Chondrocyte (in vitro differentiated cells): ENCODE results near the gene PHYH. TPM values are rescaled to one million over a fixed set of nuclear protein-coding genes. Genes with fewer than 3 reads are reported as not detected.

Experiments used
- DNase-seq: peaks from one replicate; pipeline ENCODE4 v3.0.0; 2021; ENCODE audit warnings: mixed read lengths, low spot score
- H3K27ac Mint-ChIP-seq: one replicate; pipeline ENCODE4 v1.8.0; 2021; ENCODE audit warnings: mild to moderate bottlenecking, moderate library complexity, mixed read lengths; ENCODE audit not compliant: unreplicated experiment
- H3K27me3 Mint-ChIP-seq: 2 replicates; pipeline ENCODE4 v1.8.0; 2021; ENCODE audit warnings: low read depth, mixed read lengths
- H3K36me3 Mint-ChIP-seq: 2 replicates; pipeline ENCODE4 v1.8.0; 2021; ENCODE audit warnings: low read depth, mixed read lengths
- H3K4me1 Mint-ChIP-seq: 2 replicates; pipeline ENCODE4 v1.8.0; 2021; ENCODE audit warnings: low read depth, mild to moderate bottlenecking, mixed read lengths
- H3K4me3 Mint-ChIP-seq: one replicate; pipeline ENCODE4 v1.8.0; 2021; ENCODE audit warnings: mild to moderate bottlenecking, moderate library complexity, mixed read lengths; ENCODE audit not compliant: unreplicated experiment
- H3K9me3 Mint-ChIP-seq: 2 replicates; pipeline ENCODE4 v1.8.0; 2021; ENCODE audit warnings: low read depth, mixed read lengths
- total RNA-seq: library from RNA; stranded (reverse); gene quantifications from 3 replicates; pipeline ENCODE4 v1.2.1, GENCODE V29; 2021
- TF ChIP-seq, protein P1 (sequence below): fragments of 200-600 bp; sonication (generic); IDR thresholded peaks from 2 replicates; pipeline ENCODE4 v1.5.0; 2021; ENCODE audit warnings: antibody characterized with exemption, mild to moderate bottlenecking, moderate library complexity

The PHYH gene
- total RNA-seq, 1 donor from 2014 or later: 24.9 TPM

DNA sequence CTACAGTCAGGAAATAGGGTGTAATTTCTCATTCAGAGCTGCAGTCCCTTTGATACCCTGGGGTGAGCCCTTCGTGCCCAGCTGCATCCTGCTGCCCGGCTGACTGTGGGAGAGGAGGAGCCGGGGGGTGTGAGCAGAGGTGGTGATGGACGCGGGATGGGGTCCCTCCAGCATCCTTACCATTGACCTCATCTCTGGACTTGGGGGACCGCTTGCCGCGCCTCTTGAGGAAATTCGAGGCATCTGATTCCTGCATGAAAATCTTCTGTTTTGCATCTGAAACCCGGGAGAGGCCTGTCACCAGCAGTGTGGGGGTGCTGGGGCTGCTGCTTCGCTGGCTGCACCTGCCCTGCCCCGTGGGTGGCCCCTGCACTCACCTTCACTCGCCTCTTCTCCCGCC is 66.5 kb downstream of the PHYH start:
- DNase-seq: no peak
- Mint-ChIP-seq H3K9me3 (no peaks in the 10 kb centered on the region), H3K27me3 (peaks cover 10% of the 10 kb centered on the region), H3K4me1 (no peaks in the 10 kb centered on the region), H3K36me3 (no peaks in the 10 kb centered on the region), H3K4me3 (no peak overlapping the region), H3K27ac (no peak overlapping the region)
- TF ChIP-seq, protein P1, sequence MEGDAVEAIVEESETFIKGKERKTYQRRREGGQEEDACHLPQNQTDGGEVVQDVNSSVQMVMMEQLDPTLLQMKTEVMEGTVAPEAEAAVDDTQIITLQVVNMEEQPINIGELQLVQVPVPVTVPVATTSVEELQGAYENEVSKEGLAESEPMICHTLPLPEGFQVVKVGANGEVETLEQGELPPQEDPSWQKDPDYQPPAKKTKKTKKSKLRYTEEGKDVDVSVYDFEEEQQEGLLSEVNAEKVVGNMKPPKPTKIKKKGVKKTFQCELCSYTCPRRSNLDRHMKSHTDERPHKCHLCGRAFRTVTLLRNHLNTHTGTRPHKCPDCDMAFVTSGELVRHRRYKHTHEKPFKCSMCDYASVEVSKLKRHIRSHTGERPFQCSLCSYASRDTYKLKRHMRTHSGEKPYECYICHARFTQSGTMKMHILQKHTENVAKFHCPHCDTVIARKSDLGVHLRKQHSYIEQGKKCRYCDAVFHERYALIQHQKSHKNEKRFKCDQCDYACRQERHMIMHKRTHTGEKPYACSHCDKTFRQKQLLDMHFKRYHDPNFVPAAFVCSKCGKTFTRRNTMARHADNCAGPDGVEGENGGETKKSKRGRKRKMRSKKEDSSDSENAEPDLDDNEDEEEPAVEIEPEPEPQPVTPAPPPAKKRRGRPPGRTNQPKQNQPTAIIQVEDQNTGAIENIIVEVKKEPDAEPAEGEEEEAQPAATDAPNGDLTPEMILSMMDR: no peak

DNA sequence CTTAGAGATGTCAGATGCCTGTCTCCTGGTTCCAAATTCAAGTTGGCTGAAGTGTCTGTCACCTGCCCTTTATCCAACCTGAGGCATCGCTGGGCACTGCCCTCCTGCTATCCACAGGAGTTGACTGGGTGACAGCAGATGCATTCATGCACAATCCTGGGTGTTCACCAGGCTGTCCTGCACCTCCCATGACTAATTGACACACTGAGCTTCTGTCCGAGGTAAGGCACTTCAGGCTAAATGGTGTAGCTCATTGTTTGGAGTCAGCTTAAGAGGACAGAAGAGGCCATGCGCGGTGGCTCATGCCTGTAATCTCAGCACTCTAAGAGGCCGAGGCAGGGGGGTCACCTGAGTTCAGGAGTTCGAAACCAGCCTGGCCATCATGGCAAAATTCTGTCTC is 68.1 kb downstream of the PHYH start:
- Mint-ChIP-seq H3K36me3 (no peaks in the 10 kb centered on the region), H3K27ac (no peak overlapping the region), H3K27me3 (peaks cover 5% of the 10 kb centered on the region), H3K4me3 (no peak overlapping the region), H3K9me3 (no peaks in the 10 kb centered on the region), H3K4me1 (peaks cover 4% of the 10 kb centered on the region)
- no peak for DNase-seq
- TF ChIP-seq, protein P1: no peak

DNA sequence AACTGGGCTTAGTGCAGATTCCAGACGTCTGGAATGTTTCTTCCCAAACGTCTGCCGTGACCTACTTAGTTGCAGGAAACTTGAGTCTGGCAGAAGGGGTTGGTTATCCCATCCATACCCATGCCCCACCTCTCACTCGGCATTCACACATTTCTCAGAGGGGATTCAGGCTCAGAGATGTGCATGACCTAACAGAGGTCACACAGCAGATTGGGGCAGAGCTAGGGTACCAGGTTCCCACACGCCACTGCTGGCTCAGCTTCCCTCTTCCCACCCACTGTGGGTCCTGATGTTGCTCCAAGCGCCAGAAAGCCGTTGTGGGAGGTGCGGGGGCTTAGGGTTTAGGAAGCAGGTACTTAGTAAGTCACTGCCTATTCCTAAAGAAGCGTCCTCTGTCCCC is 68.7 kb downstream of the PHYH start:
- Mint-ChIP-seq H3K27ac (no peak overlapping the region), H3K9me3 (no peaks in the 10 kb centered on the region), H3K27me3 (peaks cover 3% of the 10 kb centered on the region), H3K4me3 (no peak overlapping the region), H3K36me3 (no peaks in the 10 kb centered on the region), H3K4me1 (peaks cover 8% of the 10 kb centered on the region)
- DNase-seq: no peak
- TF ChIP-seq, protein P1: no peak

Other genes with a start within 250 kb of the PHYH start
- gene OPTN, start 199.9 kb downstream of the PHYH start, total RNA-seq: 80.9 to 151 TPM (median 150 TPM) in 3 replicates
- gene MCM10, start 138.5 kb downstream of the PHYH start, total RNA-seq: 2.2 to 13.9 TPM (median 3.7 TPM) in 3 replicates
- not detected in 3 replicates for gene UCMA, start 65.7 kb downstream of the PHYH start, total RNA-seq
- gene SEPHS1, start 48.2 kb upstream of the PHYH start, total RNA-seq: 48.4 to 52.9 TPM (median 48.7 TPM) in 3 replicates
- 9.7 to 15.8 TPM (median 12.3 TPM) in 3 replicates for gene BEND7, start 228.9 kb upstream of the PHYH start, total RNA-seq